Measurements from ENCODE around the gene CRY2. TPM values are rescaled to one million over a fixed set of nuclear protein-coding genes. Genes with fewer than 3 reads are reported as not detected.

CRY2 gene
- total RNA-seq, 1 donor from 2014 or later: 12.2 TPM

- TF ChIP-seq CTCF (IDR thresholded peaks at IDR 0.05): no peak
- Mint-ChIP-seq H3K4me1 (ENCODE audit: low read depth) (peaks cover 6% of the 10 kb centered on the region), H3K4me3 (ENCODE audit: unreplicated experiment) (no peak overlapping the region), H3K27ac (ENCODE audit: unreplicated experiment) (no peak overlapping the region), H3K27me3 (ENCODE audit: low read depth) (peaks cover 16% of the 10 kb centered on the region), H3K9me3 (ENCODE audit: low read depth) (no peaks in the 10 kb centered on the region), H3K36me3 (ENCODE audit: low read depth) (no peaks in the 10 kb centered on the region)
- no peak for DNase-seq (ENCODE audit: low spot score)
Observed at GRCh38 chr11:45889555-45889954, 42.3 kb downstream of the CRY2 start.

- TF ChIP-seq CTCF (IDR thresholded peaks at IDR 0.05): no peak
- no peak overlapping the region for H3K27ac Mint-ChIP-seq (ENCODE audit: unreplicated experiment)
- no peaks in the 10 kb centered on the region for H3K9me3 Mint-ChIP-seq (ENCODE audit: low read depth)
- H3K4me3 Mint-ChIP-seq (ENCODE audit: unreplicated experiment): no peak overlapping the region
- H3K4me1 Mint-ChIP-seq (ENCODE audit: low read depth): peaks cover 4% of the 10 kb centered on the region
- peaks cover 18% of the 10 kb centered on the region for H3K27me3 Mint-ChIP-seq (ENCODE audit: low read depth)
- no peak for DNase-seq (ENCODE audit: low spot score)
- H3K36me3 Mint-ChIP-seq (ENCODE audit: low read depth): no peaks in the 10 kb centered on the region
Observed at GRCh38 chr11:45889966-45890365, 42.7 kb downstream of the CRY2 start.

GRCh38 chr11:45890886-45891550, 43.7 kb downstream of the CRY2 start:
- no peak for TF ChIP-seq CTCF (IDR thresholded peaks at IDR 0.05)
- H3K9me3 Mint-ChIP-seq (ENCODE audit: low read depth): no peaks in the 10 kb centered on the region
- no peaks in the 10 kb centered on the region for H3K36me3 Mint-ChIP-seq (ENCODE audit: low read depth)
- DNase-seq (ENCODE audit: low spot score): no peak
- no peaks in the 10 kb centered on the region for H3K4me1 Mint-ChIP-seq (ENCODE audit: low read depth)
- peaks cover 20% of the 10 kb centered on the region for H3K27me3 Mint-ChIP-seq (ENCODE audit: low read depth)
- no peak overlapping the region for H3K27ac Mint-ChIP-seq (ENCODE audit: unreplicated experiment)
- H3K4me3 Mint-ChIP-seq (ENCODE audit: unreplicated experiment): no peak overlapping the region

- Mint-ChIP-seq H3K9me3 (ENCODE audit: low read depth) (no peaks in the 10 kb centered on the region), H3K4me1 (ENCODE audit: low read depth) (no peaks in the 10 kb centered on the region), H3K36me3 (ENCODE audit: low read depth) (no peaks in the 10 kb centered on the region), H3K27me3 (ENCODE audit: low read depth) (peaks cover 18% of the 10 kb centered on the region), H3K27ac (ENCODE audit: unreplicated experiment) (no peak overlapping the region), H3K4me3 (ENCODE audit: unreplicated experiment) (no peak overlapping the region)
- TF ChIP-seq CTCF (IDR thresholded peaks at IDR 0.05): no peak
- DNase-seq (ENCODE audit: low spot score): no peak
Observed at GRCh38 chr11:45892856-45893255, 45.6 kb downstream of the CRY2 start.

GRCh38 chr11:45894555-45895247, 47.4 kb downstream of the CRY2 start:
- Mint-ChIP-seq H3K36me3 (ENCODE audit: low read depth) (no peaks in the 10 kb centered on the region), H3K27ac (ENCODE audit: unreplicated experiment) (no peak overlapping the region), H3K27me3 (ENCODE audit: low read depth) (peaks cover 18% of the 10 kb centered on the region), H3K9me3 (ENCODE audit: low read depth) (no peaks in the 10 kb centered on the region), H3K4me1 (ENCODE audit: low read depth) (no peaks in the 10 kb centered on the region), H3K4me3 (ENCODE audit: unreplicated experiment) (no peak overlapping the region)
- TF ChIP-seq CTCF (IDR thresholded peaks at IDR 0.05): no peak
- no peak for DNase-seq (ENCODE audit: low spot score)
